SK-N-SH (cell line): Measurements from ENCODE around the gene IFT74. TPM values are rescaled to one million over a fixed set of nuclear protein-coding genes. Genes with fewer than 3 reads are reported as not detected.

Experiments used
- CTCF ChIA-PET: fragments of 300-600, 350-600 bp; formaldehyde crosslinking; extraction: SDS; loops from one replicate; lab custom pipeline; 2021; lab: Yijun Ruan, JAX
- POLR2A ChIA-PET: fragments of 350-600 bp; sonication (Branson Sonifier 250); formaldehyde crosslinking; extraction: SDS; loops from one replicate; lab custom pipeline; 2020; ENCODE audit warnings: antibody characterized with exemption, inconsistent platforms; lab: Yijun Ruan, JAX
- DNase-seq: peaks from one replicate; pipeline ENCODE4 v3.0.0; 2012
- H2AFZ ChIP-seq: fragments of 200-600 bp; sonication (generic); 2 replicates; pipeline ENCODE4 v1.8.1; 2016; ENCODE audit warnings: antibody characterized with exemption, mild to moderate bottlenecking, low read depth
- H3F3A ChIP-seq: fragments of 200-600 bp; sonication (generic); replicated peaks from 2 replicates; pipeline ENCODE3; 2016; ENCODE audit warnings: antibody characterized with exemption, mild to moderate bottlenecking; ENCODE audit not compliant: insufficient read depth
- H3K27ac ChIP-seq, 2 experiments: fragments of 200-500 bp in 1 of 2; fragments of 200-600 bp in 1 of 2; sonication (Bioruptor generic) in 1 of 2; sonication (generic), shearing (Covaris generic) in 1 of 2; 2 replicates each; pipeline versions ENCODE4 v1.5.1 to v1.6.1; 2014 to 2016; ENCODE audit warnings: low read depth in 2 of 2, inconsistent platforms in 1 of 2, low read length in 1 of 2, mild to moderate bottlenecking in 1 of 2, mixed read lengths in 1 of 2
- H3K27me3 ChIP-seq: fragments of 200-600 bp; sonication (generic), shearing (Covaris generic); 2 replicates; pipeline ENCODE4 v1.6.1; 2016; ENCODE audit warnings: mixed run types; ENCODE audit not compliant: insufficient read depth
- H3K36me3 ChIP-seq, 2 experiments: fragments of 200-500 bp in 1 of 2; fragments of 200-600 bp in 1 of 2; sonication (Bioruptor generic) in 1 of 2; sonication (generic) in 1 of 2; replicated peaks in 1 of 2; 2 replicates each; pipeline versions ENCODE3 to v1.5.1; 2014 to 2016; ENCODE audit warnings: low read length in 1 of 2, mild to moderate bottlenecking in 1 of 2; ENCODE audit not compliant: insufficient read depth in 2 of 2, control insufficient read depth in 1 of 2
- H3K4me1 ChIP-seq, 2 experiments: fragments of 200-500 bp in 1 of 2; fragments of 200-600 bp in 1 of 2; sonication (Bioruptor generic) in 1 of 2; sonication (generic), shearing (Covaris generic) in 1 of 2; 2 replicates each; pipeline versions ENCODE4 v1.5.1 to v1.6.1; 2014 to 2016; ENCODE audit warnings: low read depth in 1 of 2, low read length in 1 of 2, mixed run types in 1 of 2; ENCODE audit not compliant: insufficient read depth in 2 of 2, control insufficient read depth in 1 of 2
- H3K4me2 ChIP-seq: fragments of 200-600 bp; sonication (generic), shearing (Covaris generic); 2 replicates; pipeline ENCODE4 v1.6.1; 2017; ENCODE audit warnings: mixed run types
- H3K4me3 ChIP-seq, 2 experiments: fragments of 200-500 bp in 1 of 2; fragments of 200-600 bp in 1 of 2; sonication (Bioruptor generic) in 1 of 2; sonication (generic), shearing (Covaris generic) in 1 of 2; 2 replicates each; pipeline versions ENCODE4 v1.5.1 to v1.8.1; 2014 to 2016; ENCODE audit warnings: low read depth in 2 of 2, inconsistent platforms in 1 of 2, low read length in 1 of 2, mild to moderate bottlenecking in 1 of 2, mixed read lengths in 1 of 2, moderate library complexity in 1 of 2
- H3K79me2 ChIP-seq: fragments of 200-600 bp; sonication (generic); 2 replicates; pipeline ENCODE4 v1.8.1; 2017; ENCODE audit warnings: mild to moderate bottlenecking; ENCODE audit not compliant: insufficient read depth
- H3K9ac ChIP-seq: fragments of 200-600 bp; sonication (generic); 2 replicates; pipeline ENCODE4 v1.6.1; 2017; ENCODE audit warnings: mixed run types
- H3K9me2 ChIP-seq: fragments of 200-600 bp; sonication (generic); 2 replicates; pipeline ENCODE4 v1.6.1; 2017; ENCODE audit warnings: mixed run types
- H3K9me3 ChIP-seq: fragments of 200-600 bp; sonication (generic); 2 replicates; pipeline ENCODE4 v1.6.1; 2017; ENCODE audit warnings: mixed run types, mild to moderate bottlenecking, moderate library complexity
- H4K20me1 ChIP-seq: fragments of 200-600 bp; sonication (generic); 2 replicates; pipeline ENCODE4 v1.6.1; 2017; ENCODE audit warnings: mild to moderate bottlenecking, mixed run types; ENCODE audit not compliant: insufficient read depth
- CHD2 ChIP-seq: fragments of 150-350 bp; IDR thresholded peaks from 2 replicates; pipeline ENCODE4 v1.6.1; 2018; ENCODE audit warnings: low read length; ENCODE audit not compliant: partially characterized antibody
- CTCF ChIP-seq: fragments of 200-600 bp; sonication (generic); IDR thresholded peaks from 2 replicates; pipeline ENCODE4 v1.6.1; 2017; ENCODE audit warnings: antibody characterized with exemption, mild to moderate bottlenecking, moderate library complexity
- EP300 ChIP-seq, 2 experiments: IDR thresholded peaks; 2 replicates each; pipeline versions ENCODE4 v1.4.0 to v1.6.1; 2012; ENCODE audit warnings: borderline replicate concordance in 1 of 2, low read depth in 1 of 2, low read length in 1 of 2
- EZH2phosphoT487 ChIP-seq: fragments of 200-600 bp; sonication (generic); IDR thresholded peaks from 2 replicates; pipeline ENCODE4 v1.6.1; 2017; ENCODE audit warnings: low read depth, mixed run types, mild to moderate bottlenecking, antibody characterized with exemption, moderate library complexity, borderline replicate concordance
- JUND ChIP-seq: IDR thresholded peaks from 2 replicates; pipeline ENCODE4 v1.4.0; 2012
- NFIC ChIP-seq: IDR thresholded peaks from 2 replicates; pipeline ENCODE4 v1.4.0; 2012; ENCODE audit warnings: borderline replicate concordance
- PBX3 ChIP-seq: IDR thresholded peaks from 2 replicates; pipeline ENCODE4; 2012
- POLR2AphosphoS5 ChIP-seq: IDR thresholded peaks from 2 replicates; pipeline ENCODE4 v1.6.1; 2012; ENCODE audit warnings: low read depth, low read length
- RAD21 ChIP-seq: IDR thresholded peaks from 2 replicates; pipeline ENCODE4 v1.6.1; 2012; ENCODE audit warnings: mild to moderate bottlenecking, low read length
- RCOR1 ChIP-seq: fragments of 150-350 bp; IDR thresholded peaks from 2 replicates; pipeline ENCODE4 v1.6.1; 2017; ENCODE audit warnings: antibody characterized with exemption, low read length
- REST ChIP-seq: IDR thresholded peaks from 2 replicates; pipeline ENCODE4 v1.6.1; 2012; ENCODE audit warnings: mild to moderate bottlenecking, low read depth, low read length, moderate library complexity
- RFX5 ChIP-seq: IDR thresholded peaks from 2 replicates; pipeline ENCODE4 v1.6.1; 2012; ENCODE audit warnings: mild to moderate bottlenecking, improper control_type of control experiment, low read length
- RXRA ChIP-seq: IDR thresholded peaks from 2 replicates; pipeline ENCODE4 v1.4.0; 2012; ENCODE audit warnings: low read depth, mild to moderate bottlenecking, borderline replicate concordance
- TAF1 ChIP-seq: IDR thresholded peaks from 2 replicates; pipeline ENCODE4 v1.6.1; 2012; ENCODE audit warnings: low read depth, mild to moderate bottlenecking, low read length, moderate library complexity, borderline replicate concordance
- TCF12 ChIP-seq: IDR thresholded peaks from 2 replicates; pipeline ENCODE4 v1.4.0; 2012
- YY1 ChIP-seq: IDR thresholded peaks from 2 replicates; pipeline ENCODE4 v1.4.0; 2012; ENCODE audit warnings: low read depth, mild to moderate bottlenecking
- WGBS: methylation state at CpG from one replicate; pipeline ENCODE4 v1.1.6; 2017; ENCODE audit warnings: low lambda C conversion rate; 5-methylcytosine and 5-hydroxymethylcytosine counted together
- polyA plus RNA-seq, 3 experiments: library from polyadenylated mRNA; depleted of rRNA; stranded (reverse); fragments of >200 nt; gene quantifications; 2 replicates each; pipeline ENCODE4 v1.2.3, GENCODE V29; 2012
- TF ChIP-seq, protein P1 (sequence below): IDR thresholded peaks from 2 replicates; pipeline ENCODE4 v1.4.0; 2012; ENCODE audit warnings: low read depth, borderline replicate concordance
- TF ChIP-seq, protein P2 (sequence below): fragments of 150-350 bp; IDR thresholded peaks from 2 replicates; pipeline ENCODE4 v1.6.1; 2017; ENCODE audit warnings: antibody characterized with exemption, low read length, low read depth, borderline replicate concordance
- TF ChIP-seq, protein P3 (sequence below): IDR thresholded peaks from 2 replicates; pipeline ENCODE4 v1.4.0; 2012; ENCODE audit warnings: low read depth, borderline replicate concordance
- TF ChIP-seq, protein P4 (sequence below): IDR thresholded peaks from 2 replicates; pipeline ENCODE4 v1.4.0; 2012; ENCODE audit warnings: low read depth

The IFT74 gene
- polyA plus RNA-seq, 1 of the 3 experiments (the other 2 are of a cell fraction): 6.3 TPM

GRCh38 chr9:26956860-26957233, 635 bp downstream of the IFT74 start (continued):
- TF ChIP-seq REST (no peak), RCOR1 (no peak), CTCF (no peak)
- TF ChIP-seq, all 33 proteins: peak for 0

DNA sequence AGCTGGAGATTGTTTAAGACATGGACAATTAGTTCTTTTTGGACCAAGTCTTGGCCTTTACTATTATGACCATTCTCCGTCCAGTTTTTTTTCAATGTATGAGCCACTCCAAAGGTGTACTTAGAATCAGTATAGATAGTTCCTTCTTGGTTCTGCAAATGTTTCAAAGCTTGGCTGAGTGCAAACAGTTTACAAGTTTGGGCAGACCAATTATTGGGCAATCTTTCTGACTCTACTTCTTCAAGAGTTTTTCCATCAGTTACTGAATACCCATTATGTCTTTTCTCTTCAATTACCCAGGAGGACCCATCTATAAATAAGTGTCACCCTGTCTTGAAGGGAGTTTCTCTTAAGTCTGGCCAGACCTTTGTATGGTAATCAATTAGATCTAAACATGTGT, 15.5 kb downstream of the IFT74 start:
- no peak overlapping the region for H3K27ac ChIP-seq
- no peak for DNase-seq
- ChIA-PET POLR2A (no interaction called here), CTCF (interaction anchor here (0.6 kb wide), 1 partner anchor 213 kb away, joined by 3 read pairs; no protein-coding TSS in a partner anchor)
- H3F3A ChIP-seq: no peaks in the 10 kb centered on the region
- H3K27me3 ChIP-seq: no peaks in the 10 kb centered on the region
- H3K9me2 ChIP-seq: no peaks in the 10 kb centered on the region
- H3K36me3 ChIP-seq: peaks cover 4 to 6% of the 10 kb centered on the region in 2 experiments
- no peak overlapping the region for H2AFZ ChIP-seq
- H3K79me2 ChIP-seq: peaks cover 41% of the 10 kb centered on the region
- no peaks in the 10 kb centered on the region for H4K20me1 ChIP-seq
- H3K4me2 ChIP-seq: no peak overlapping the region
- 100% methylated on average over 1 of the region's 1 CpG for WGBS
- H3K4me1 ChIP-seq: no peaks in the 10 kb centered on the region
- TF ChIP-seq EZH2phosphoT487: no peak
- no peak for TF ChIP-seq POLR2AphosphoS5
- no peak for TF ChIP-seq PBX3
- TF ChIP-seq RXRA: no peak
- TF ChIP-seq NFIC: no peak
- no peak for TF ChIP-seq RFX5
- TF ChIP-seq, protein P1, sequence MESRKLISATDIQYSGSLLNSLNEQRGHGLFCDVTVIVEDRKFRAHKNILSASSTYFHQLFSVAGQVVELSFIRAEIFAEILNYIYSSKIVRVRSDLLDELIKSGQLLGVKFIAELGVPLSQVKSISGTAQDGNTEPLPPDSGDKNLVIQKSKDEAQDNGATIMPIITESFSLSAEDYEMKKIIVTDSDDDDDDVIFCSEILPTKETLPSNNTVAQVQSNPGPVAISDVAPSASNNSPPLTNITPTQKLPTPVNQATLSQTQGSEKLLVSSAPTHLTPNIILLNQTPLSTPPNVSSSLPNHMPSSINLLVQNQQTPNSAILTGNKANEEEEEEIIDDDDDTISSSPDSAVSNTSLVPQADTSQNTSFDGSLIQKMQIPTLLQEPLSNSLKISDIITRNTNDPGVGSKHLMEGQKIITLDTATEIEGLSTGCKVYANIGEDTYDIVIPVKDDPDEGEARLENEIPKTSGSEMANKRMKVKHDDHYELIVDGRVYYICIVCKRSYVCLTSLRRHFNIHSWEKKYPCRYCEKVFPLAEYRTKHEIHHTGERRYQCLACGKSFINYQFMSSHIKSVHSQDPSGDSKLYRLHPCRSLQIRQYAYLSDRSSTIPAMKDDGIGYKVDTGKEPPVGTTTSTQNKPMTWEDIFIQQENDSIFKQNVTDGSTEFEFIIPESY: no peak
- no peak for TF ChIP-seq CHD2
- TF ChIP-seq, protein P2, sequence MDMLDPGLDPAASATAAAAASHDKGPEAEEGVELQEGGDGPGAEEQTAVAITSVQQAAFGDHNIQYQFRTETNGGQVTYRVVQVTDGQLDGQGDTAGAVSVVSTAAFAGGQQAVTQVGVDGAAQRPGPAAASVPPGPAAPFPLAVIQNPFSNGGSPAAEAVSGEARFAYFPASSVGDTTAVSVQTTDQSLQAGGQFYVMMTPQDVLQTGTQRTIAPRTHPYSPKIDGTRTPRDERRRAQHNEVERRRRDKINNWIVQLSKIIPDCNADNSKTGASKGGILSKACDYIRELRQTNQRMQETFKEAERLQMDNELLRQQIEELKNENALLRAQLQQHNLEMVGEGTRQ: no peak
- no peak for TF ChIP-seq TAF1
- no peak for TF ChIP-seq TCF12
- TF ChIP-seq, protein P3, sequence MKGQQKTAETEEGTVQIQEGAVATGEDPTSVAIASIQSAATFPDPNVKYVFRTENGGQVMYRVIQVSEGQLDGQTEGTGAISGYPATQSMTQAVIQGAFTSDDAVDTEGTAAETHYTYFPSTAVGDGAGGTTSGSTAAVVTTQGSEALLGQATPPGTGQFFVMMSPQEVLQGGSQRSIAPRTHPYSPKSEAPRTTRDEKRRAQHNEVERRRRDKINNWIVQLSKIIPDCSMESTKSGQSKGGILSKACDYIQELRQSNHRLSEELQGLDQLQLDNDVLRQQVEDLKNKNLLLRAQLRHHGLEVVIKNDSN: no peak
- TF ChIP-seq JUND: no peak
- TF ChIP-seq EP300 (IDR thresholded peaks at IDR 0.05; ENCODE audit: borderline replicate concordance in 1 of 2, low read depth in 1 of 2, low read length in 1 of 2): no peak
- TF ChIP-seq RAD21: no peak
- TF ChIP-seq YY1: no peak
- TF ChIP-seq, protein P4, sequence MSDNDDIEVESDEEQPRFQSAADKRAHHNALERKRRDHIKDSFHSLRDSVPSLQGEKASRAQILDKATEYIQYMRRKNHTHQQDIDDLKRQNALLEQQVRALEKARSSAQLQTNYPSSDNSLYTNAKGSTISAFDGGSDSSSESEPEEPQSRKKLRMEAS: no peak
- H3K9ac ChIP-seq: no peak overlapping the region
- H3K4me3 ChIP-seq: no peak overlapping the region
- peaks cover 6% of the 10 kb centered on the region; the same call in 1 of the 2 replicates for H3K9me3 ChIP-seq
